Measurements from ENCODE around the gene OBP2B. TPM values are rescaled to one million over a fixed set of nuclear protein-coding genes. Genes with fewer than 3 reads are reported as not detected.

OBP2B gene
- total RNA-seq, 2 experiments from 2014 or later, result not detected

DNA sequence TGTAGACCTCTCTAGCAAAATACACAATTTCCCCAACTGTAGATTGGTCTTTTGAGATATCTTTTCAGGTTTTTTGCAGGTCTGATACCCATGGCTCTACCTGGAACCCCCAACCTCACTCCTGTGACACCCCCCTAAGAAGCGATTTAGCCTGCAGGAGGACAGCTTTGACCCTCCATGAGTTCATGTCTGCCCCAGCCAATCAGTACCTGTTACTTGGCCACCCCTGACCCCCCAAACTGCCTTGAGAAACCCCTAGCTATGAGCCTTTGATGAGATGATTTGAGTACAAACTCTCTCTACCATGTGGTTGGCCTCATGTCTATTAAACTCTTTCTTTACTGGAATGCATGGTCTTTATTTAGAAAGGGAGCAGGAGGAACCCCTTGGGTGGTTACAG is 40.3 kb upstream of the OBP2B start:
- H3K27ac ChIP-seq (ENCODE audit: low read depth, low read length, poor library complexity, severe bottlenecking), result no peak overlapping the region
- no peaks in the 10 kb centered on the region for H4K20me1 ChIP-seq (ENCODE audit: insufficient read depth, low read length)
- ChIA-PET CTCF (ENCODE audit: unreplicated experiment) (no interaction called here), POLR2A (no interaction called here)
- BruUV-seq (replicated peaks), result no TSS peak
- no peak for DNase-seq (ENCODE audit: low spot score)
- H3K9me2 ChIP-seq (ENCODE audit: insufficient read depth, low read length), result no peaks in the 10 kb centered on the region
- H3K79me2 ChIP-seq (ENCODE audit: insufficient read depth, low read depth, low read length), result no peaks in the 10 kb centered on the region
- no peaks in the 10 kb centered on the region for H3K9me3 ChIP-seq (ENCODE audit: low read length)
- H3K36me3 ChIP-seq (ENCODE audit: insufficient read depth, low read length), result no peaks in the 10 kb centered on the region
- no peaks in the 10 kb centered on the region for H3K4me1 ChIP-seq (ENCODE audit: insufficient read depth, low read length, poor library complexity, severe bottlenecking)
- intact Hi-C loops (cut with micrococcal nuclease; ENCODE audit: unreplicated experiment), result no loop called here
- no peak overlapping the region for H3K4me3 ChIP-seq (ENCODE audit: low read depth, low read length, poor library complexity, severe bottlenecking)
- no peak overlapping the region for H3K4me2 ChIP-seq (ENCODE audit: low read length)
- H2AFZ ChIP-seq (ENCODE audit: low read length), result no peak overlapping the region
- TF ChIP-seq EZH2phosphoT487 (IDR thresholded peaks at IDR 0.05; ENCODE audit: borderline replicate concordance, low read depth, low read length), result no peak
- TF ChIP-seq, protein P1, sequence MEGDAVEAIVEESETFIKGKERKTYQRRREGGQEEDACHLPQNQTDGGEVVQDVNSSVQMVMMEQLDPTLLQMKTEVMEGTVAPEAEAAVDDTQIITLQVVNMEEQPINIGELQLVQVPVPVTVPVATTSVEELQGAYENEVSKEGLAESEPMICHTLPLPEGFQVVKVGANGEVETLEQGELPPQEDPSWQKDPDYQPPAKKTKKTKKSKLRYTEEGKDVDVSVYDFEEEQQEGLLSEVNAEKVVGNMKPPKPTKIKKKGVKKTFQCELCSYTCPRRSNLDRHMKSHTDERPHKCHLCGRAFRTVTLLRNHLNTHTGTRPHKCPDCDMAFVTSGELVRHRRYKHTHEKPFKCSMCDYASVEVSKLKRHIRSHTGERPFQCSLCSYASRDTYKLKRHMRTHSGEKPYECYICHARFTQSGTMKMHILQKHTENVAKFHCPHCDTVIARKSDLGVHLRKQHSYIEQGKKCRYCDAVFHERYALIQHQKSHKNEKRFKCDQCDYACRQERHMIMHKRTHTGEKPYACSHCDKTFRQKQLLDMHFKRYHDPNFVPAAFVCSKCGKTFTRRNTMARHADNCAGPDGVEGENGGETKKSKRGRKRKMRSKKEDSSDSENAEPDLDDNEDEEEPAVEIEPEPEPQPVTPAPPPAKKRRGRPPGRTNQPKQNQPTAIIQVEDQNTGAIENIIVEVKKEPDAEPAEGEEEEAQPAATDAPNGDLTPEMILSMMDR (conservative IDR thresholded peaks at IDR 0.05; ENCODE audit: low read length), result no peak

DNA sequence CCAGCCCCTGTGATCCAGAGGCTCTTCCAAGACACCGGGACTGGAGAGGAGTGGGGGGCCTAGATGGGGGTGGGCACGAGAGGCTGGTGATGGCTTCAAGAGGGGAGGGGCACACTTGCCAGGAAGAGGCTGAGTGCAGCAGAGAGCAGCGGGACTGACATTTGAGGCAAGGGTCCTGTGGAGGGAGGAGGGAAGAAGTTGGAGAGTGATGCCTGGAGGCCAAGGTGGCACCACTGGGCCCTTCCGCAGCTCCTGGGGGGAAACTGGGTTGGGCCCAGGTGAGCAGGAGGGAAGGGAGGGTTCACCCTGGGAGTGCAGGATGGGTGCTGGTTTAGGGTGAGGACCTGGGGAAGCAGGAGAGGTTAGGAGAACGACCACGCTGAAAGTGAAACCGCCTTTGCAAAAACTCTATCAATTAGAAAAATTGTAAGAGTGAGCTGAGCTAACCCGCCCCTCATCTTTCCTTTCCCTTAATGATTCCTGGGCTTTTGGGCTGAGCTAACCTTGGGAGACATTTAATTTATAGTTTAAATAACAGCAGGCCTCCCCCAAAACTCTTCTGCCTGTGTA is 39.8 kb upstream of the OBP2B start:
- H3K4me3 ChIP-seq (ENCODE audit: low read depth, low read length, poor library complexity, severe bottlenecking), result no peak overlapping the region
- BruUV-seq (replicated peaks), result no TSS peak
- H3K4me2 ChIP-seq (ENCODE audit: low read length), result no peak overlapping the region
- H3K9me3 ChIP-seq (ENCODE audit: low read length), result no peaks in the 10 kb centered on the region
- POLR2A ChIA-PET, result no interaction called here
- H3K79me2 ChIP-seq (ENCODE audit: insufficient read depth, low read depth, low read length), result no peaks in the 10 kb centered on the region
- TF ChIP-seq EZH2phosphoT487 (IDR thresholded peaks at IDR 0.05; ENCODE audit: borderline replicate concordance, low read depth, low read length), result no peak
- TF ChIP-seq, protein P1 (conservative IDR thresholded peaks at IDR 0.05; ENCODE audit: low read length), result no peak
- H4K20me1 ChIP-seq (ENCODE audit: insufficient read depth, low read length), result no peaks in the 10 kb centered on the region
- no peak overlapping the region for H3K27ac ChIP-seq (ENCODE audit: low read depth, low read length, poor library complexity, severe bottlenecking)
- no peak overlapping the region for H2AFZ ChIP-seq (ENCODE audit: low read length)
- no peaks in the 10 kb centered on the region for H3K36me3 ChIP-seq (ENCODE audit: insufficient read depth, low read length)
- intact Hi-C loops (cut with micrococcal nuclease; ENCODE audit: unreplicated experiment), result no loop called here
- CTCF ChIA-PET (ENCODE audit: unreplicated experiment), result no interaction called here
- no peak for DNase-seq (ENCODE audit: low spot score)
- no peaks in the 10 kb centered on the region for H3K4me1 ChIP-seq (ENCODE audit: insufficient read depth, low read length, poor library complexity, severe bottlenecking)
- no peaks in the 10 kb centered on the region for H3K9me2 ChIP-seq (ENCODE audit: insufficient read depth, low read length)

DNA sequence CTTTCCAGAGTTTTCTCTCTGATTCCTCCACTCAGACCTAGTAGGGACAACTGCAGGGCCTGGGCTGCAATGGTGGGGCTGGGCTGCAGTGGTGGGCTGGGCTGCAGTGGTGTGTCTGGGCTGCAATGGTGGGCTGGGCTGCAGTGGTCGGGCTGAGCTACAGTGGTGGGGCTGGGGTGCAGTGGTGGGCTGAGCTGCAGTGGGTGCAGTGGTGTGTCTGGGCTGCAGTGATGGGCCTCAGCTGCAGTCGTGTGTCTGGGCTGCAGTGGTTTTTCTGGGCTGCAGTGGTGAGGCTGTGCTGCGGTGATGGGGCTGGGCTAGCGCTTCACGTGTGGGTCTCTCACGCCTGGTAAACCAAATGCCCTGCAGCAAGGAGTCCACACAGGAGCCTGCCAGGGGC is 38.6 kb upstream of the OBP2B start:
- Histone ChIP-seq H3K79me2 (ENCODE audit: insufficient read depth, low read depth, low read length) (no peaks in the 10 kb centered on the region), H3K4me3 (ENCODE audit: low read depth, low read length, poor library complexity, severe bottlenecking) (no peak overlapping the region), H4K20me1 (ENCODE audit: insufficient read depth, low read length) (no peaks in the 10 kb centered on the region), H3K27ac (ENCODE audit: low read depth, low read length, poor library complexity, severe bottlenecking) (no peak overlapping the region), H2AFZ (ENCODE audit: low read length) (no peak overlapping the region), H3K36me3 (ENCODE audit: insufficient read depth, low read length) (no peaks in the 10 kb centered on the region), H3K4me2 (ENCODE audit: low read length) (no peak overlapping the region), H3K9me2 (ENCODE audit: insufficient read depth, low read length) (no peaks in the 10 kb centered on the region), H3K9me3 (ENCODE audit: low read length) (no peaks in the 10 kb centered on the region), H3K4me1 (ENCODE audit: insufficient read depth, low read length, poor library complexity, severe bottlenecking) (no peaks in the 10 kb centered on the region)
- BruUV-seq (replicated peaks), result no TSS peak
- no peak for TF ChIP-seq EZH2phosphoT487 (IDR thresholded peaks at IDR 0.05; ENCODE audit: borderline replicate concordance, low read depth, low read length)
- TF ChIP-seq, protein P1 (conservative IDR thresholded peaks at IDR 0.05; ENCODE audit: low read length), result no peak
- intact Hi-C loops (cut with micrococcal nuclease; ENCODE audit: unreplicated experiment), result no loop called here
- ChIA-PET CTCF (ENCODE audit: unreplicated experiment) (no interaction called here), POLR2A (no interaction called here)
- DNase-seq (ENCODE audit: low spot score), result no peak
